KOPT-K1 (cell line): ENCODE results near the gene DUSP9.
"Not testable (repeated sequence)": the region's sequence is repeated elsewhere in the genome, so short reads cannot be mapped to it uniquely, and the experiment has no call there.

Experiments used
- H3K27ac ChIP-seq: fragments of 200-600 bp; sonication (generic); 2 replicates; pipeline ENCODE4 v1.5.1; 2016; ENCODE audit warnings: antibody characterized with exemption, mild to moderate bottlenecking, low read depth, low read length; ENCODE audit not compliant: poor library complexity, severe bottlenecking
- H3K36me3 ChIP-seq: fragments of 200-600 bp; sonication (generic); 2 replicates; pipeline ENCODE4 v1.5.1; 2017; ENCODE audit warnings: antibody characterized with exemption, mild to moderate bottlenecking, low read length, moderate library complexity; ENCODE audit not compliant: insufficient read depth
- H3K9me3 ChIP-seq: fragments of 200-600 bp; sonication (generic); 2 replicates; pipeline ENCODE4 v1.5.1; 2017; ENCODE audit warnings: antibody characterized with exemption, low read length, mild to moderate bottlenecking; ENCODE audit not compliant: insufficient read depth, poor library complexity, severe bottlenecking

DUSP9 gene

DNA sequence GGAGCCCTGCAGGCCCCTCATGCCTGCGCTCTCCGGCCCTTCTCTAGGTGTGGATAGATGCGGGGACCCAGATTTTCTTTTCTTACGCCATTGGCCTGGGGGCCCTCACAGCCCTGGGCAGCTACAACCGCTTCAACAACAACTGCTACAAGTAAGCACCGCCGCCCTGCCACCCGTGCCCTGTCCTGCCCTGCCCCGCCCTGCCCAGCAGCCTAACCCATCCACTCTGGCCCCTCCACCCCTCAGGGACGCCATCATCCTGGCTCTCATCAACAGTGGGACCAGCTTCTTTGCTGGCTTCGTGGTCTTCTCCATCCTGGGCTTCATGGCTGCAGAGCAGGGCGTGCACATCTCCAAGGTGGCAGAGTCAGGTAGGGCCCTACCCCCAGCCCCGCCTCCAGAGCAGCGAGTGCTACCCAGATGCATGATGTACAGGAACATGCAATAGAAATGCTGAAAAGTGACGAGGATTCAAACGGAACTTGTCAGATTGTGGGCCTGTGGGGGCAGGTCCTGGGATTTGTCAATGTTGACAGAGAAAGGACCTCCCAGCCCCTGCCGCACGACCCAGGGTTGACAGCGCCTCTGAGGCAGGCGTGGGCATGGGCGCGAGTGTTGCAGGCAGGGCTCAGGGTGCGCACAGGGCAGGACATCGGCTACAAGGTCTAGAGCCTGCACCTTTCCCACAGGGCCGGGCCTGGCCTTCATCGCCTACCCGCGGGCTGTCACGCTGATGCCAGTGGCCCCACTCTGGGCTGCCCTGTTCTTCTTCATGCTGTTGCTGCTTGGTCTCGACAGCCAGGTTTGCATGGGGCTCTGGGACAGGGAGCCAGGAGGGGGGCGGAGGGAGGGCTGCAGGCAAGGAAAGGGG is 46.4 kb downstream of the DUSP9 start:
- no peak overlapping the region for H3K27ac ChIP-seq
- no peaks in the 10 kb centered on the region for H3K9me3 ChIP-seq
- H3K36me3 ChIP-seq: peaks cover 12% of the 10 kb centered on the region; the same call in 1 of the 2 replicates

DNA sequence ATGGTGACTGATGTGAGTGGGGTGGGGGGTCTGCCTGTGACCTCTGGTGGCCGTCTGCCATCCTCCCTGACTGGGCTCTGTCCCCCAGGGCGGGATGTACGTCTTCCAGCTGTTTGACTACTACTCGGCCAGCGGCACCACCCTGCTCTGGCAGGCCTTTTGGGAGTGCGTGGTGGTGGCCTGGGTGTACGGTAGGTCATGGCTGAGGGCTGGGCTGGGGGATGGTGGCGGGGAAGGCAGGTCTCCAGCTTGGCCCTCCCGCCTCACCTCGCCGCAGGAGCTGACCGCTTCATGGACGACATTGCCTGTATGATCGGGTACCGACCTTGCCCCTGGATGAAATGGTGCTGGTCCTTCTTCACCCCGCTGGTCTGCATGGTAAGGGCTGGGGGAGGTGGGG is 47.3 kb downstream of the DUSP9 start:
- H3K36me3 ChIP-seq: peaks cover 20% of the 10 kb centered on the region; the same call in 1 of the 2 replicates
- not testable (repeated sequence) for H3K9me3 ChIP-seq, H3K27ac ChIP-seq

DNA sequence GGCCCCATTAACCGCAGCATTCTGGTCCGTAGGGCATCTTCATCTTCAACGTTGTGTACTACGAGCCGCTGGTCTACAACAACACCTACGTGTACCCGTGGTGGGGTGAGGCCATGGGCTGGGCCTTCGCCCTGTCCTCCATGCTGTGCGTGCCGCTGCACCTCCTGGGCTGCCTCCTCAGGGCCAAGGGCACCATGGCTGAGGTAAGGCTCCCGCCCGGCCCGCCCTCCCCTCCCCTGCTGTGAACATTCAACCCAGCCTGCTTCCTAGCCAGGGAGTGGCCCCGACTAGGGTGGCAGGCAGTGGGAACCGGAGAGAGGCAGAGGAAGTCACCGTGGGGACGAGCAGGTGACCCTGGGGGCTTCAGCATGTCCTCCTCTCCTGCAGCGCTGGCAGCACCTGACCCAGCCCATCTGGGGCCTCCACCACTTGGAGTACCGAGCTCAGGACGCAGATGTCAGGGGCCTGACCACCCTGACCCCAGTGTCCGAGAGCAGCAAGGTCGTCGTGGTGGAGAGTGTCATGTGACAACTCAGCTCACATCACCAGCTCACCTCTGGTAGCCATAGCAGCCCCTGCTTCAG is 47.8 kb downstream of the DUSP9 start:
- Histone ChIP-seq H3K9me3 (no peaks in the 10 kb centered on the region), H3K27ac (no peak overlapping the region), H3K36me3 (peaks cover 21% of the 10 kb centered on the region; the same call in 1 of the 2 replicates)

DNA sequence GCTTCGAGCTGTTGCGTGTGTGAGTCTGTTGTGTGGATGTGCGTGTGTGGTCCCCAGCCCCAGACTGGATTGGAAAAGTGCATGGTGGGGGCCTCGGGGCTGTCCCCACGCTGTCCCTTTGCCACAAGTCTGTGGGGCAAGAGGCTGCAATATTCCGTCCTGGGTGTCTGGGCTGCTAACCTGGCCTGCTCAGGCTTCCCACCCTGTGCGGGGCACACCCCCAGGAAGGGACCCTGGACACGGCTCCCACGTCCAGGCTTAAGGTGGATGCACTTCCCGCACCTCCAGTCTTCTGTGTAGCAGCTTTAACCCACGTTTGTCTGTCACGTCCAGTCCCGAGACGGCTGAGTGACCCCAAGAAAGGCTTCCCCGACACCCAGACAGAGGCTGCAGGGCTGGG is 49.1 kb downstream of the DUSP9 start:
- H3K9me3 ChIP-seq: no peaks in the 10 kb centered on the region
- H3K27ac ChIP-seq: no peak overlapping the region
- peaks cover 25% of the 10 kb centered on the region; the same call in 1 of the 2 replicates for H3K36me3 ChIP-seq

DNA sequence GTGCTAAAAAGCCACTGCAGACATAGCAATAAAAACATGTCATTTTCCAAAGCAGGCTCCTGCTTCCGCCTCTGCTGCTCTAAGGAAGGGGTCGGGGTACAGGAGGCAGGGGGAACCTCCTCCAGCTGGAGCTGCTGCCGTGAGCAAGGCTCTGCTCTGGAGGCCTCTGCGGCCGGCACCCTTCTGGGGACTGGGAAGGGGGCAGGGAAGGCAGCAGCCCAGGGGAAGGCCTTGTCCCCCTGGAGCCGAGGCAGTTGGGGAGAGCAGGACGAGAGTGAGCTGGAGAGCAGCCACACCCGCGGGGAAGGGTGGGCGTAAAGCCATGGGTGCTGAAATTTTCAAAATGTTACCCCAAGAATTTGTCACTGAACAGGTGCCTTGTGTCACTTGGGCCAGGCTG is 49.5 kb downstream of the DUSP9 start:
- H3K9me3 ChIP-seq, H3K27ac ChIP-seq: not testable (repeated sequence)
- peaks cover 30% of the 10 kb centered on the region for H3K36me3 ChIP-seq

DNA sequence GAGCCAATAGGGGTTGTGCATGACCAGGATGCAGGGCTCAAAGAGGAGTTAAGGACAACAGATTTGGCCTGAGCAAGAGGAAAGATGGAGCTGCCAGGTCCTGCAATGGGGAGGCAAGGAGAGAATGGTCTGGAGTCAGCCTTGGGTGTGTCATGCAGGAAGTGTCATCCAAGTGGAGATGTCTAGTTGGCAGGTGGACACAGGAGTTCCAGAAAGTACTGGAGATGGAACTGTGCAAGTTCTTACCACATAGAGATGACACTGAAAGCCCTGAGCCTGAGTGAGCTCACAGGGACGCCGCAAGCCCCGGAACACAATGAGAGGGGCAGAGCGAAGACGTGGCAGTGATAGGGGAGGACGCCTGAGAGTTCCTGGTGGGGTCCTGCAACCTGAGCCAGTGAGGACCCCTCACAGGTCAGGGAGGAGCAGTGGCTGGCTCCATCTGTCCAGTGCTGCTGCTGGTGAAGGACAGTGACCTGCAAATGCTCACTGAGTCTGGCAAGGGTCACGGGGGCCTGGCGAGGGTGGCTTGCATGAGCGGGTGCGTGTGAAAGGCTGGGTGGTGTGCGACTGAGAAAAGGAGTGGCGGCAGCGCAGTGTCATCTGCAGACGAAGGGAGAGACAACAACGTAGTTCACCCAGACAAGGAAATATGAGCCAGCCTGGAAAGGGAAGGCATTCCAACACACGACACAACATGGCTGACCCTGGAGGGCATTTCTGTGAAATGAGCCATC is 50.2 kb downstream of the DUSP9 start:
- H3K36me3 ChIP-seq: peaks cover 36% of the 10 kb centered on the region
- not testable (repeated sequence) for H3K27ac ChIP-seq

DNA sequence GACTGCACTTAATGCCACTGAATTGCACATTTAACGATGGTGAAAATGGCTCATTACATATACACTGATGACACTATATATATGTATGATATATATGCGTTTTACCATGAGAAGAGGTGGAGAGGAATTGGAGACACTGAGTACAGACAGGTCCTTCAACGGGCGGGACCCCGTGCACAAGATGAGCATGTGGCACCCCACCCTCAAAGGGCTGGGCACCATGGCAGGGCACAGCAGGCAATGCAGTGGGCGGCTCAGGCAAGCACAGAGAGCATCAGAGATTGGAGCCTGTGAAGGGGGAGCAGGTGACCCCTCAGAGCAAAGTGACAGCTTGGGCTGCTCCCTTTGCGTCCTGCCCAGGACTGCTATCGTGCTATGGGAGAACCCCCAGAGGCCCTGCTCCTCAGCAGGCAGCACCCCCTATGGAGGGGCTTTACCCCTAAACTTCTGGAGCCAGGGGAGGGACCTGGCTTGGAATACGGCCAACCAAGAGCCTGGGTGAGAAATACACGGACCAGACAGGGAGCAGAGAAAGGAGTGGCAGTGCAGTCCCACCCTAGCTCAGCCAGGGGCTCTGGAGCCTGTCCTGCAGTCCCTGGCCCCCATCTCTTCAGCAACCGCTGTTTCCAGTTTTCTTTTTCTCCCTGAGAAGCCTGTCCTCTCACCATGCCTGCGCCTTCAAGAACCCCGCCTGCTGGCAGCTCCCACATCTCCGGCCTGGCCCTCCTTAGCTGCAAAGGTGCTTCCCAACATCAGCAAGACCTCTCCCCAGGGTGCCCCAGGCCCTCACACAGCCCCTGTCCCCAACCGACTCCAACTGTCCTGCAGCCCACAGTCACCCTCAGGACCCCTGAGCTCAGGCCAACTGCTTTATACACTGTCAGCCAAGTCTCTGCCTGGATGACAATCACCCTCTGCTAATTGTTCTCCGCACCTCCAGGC is 51.2 kb downstream of the DUSP9 start:
- H3K36me3 ChIP-seq: peaks cover 46% of the 10 kb centered on the region
- no peaks in the 10 kb centered on the region for H3K9me3 ChIP-seq
- no peak overlapping the region for H3K27ac ChIP-seq

More for the DNA sequence above, 50.2 kb downstream of the DUSP9 start:
- not testable (repeated sequence) for H3K9me3 ChIP-seq

DNA sequence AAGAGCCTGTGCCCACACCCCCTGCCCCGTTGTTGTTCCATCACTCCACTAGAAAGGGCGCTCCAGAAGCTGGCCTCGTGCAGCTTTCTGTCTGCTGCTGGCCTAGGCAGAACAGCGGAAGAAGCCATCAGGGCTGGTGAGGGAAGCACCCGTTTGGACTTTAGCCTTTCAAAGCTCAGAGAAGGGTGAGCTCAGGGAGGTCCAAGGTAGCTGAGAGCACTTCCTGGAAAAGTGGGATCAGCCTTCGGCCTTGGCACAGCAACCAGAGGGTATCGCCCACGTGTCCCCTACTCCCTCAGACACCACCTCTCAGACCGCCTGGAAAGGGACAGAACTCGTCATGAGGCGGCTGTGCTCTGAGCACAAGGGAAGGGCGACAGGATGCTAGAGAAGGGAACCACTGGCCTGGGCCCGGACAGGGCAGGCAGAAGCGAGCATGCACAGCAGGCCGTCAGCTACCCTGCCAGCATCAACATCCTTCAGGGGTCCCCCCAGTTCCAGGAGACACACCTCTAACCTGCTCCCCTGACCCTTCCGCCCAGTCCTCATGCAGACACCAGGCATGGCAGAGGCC is 52.3 kb downstream of the DUSP9 start:
- not testable (repeated sequence) for H3K9me3 ChIP-seq, H3K27ac ChIP-seq
- peaks cover 57% of the 10 kb centered on the region for H3K36me3 ChIP-seq

DNA sequence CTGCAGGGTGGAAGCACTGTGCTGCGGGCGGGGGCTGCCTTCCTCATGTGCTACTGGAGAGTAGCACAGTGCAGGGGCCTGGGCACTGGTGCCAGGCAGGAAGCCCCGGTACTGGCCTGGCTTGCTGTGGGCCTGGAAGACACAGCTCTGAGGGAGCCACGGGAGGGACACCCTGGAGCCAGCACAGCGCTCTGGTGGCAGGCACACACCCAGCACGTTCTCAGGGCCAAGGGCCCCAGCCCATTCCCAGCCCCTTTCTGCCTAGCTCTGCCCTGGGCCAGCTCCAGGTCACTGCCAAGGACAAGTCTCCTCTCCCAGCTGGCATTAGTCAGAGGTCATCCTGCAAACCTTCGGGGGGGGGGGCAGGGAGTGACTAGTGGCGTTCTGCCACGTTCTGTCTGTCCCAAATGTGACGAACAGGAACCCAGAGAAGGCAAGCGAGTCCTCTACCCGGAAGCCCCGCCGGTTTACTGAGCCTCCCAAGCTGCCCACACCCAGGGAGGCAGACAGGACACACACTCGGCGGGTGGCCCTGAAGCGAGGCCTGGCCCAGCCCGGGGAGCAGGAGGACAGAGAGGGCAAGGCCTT is 52.9 kb downstream of the DUSP9 start:
- peaks cover 63% of the 10 kb centered on the region for H3K36me3 ChIP-seq
- not testable (repeated sequence) for H3K9me3 ChIP-seq

DNA sequence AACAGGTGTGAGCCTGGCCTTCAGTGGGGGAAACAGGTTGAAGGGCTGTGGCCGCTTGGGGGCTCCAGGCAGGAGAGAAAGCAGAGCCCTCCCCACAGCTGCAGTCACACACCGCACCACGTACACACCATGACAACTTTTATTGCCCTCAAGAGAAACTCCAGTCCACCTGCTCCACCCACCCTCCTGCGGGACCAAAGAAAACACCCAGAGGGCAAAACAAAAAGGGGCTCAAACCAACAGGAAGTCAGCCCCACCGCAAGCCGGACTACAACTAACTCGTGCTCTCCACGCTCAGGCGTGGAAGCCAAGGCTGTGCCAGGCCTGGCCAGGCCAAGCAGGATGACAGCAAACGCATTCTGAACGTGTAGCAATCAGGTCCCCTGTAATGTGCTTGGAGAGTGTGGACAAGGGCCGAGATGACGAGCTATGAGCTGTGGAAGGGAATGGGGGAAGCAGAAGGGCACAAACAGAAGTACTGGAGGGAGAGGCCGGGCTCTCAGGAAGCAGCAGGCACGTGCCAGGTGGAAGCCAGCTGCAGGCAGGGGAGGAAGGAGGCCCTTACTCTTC is 53.5 kb downstream of the DUSP9 start:
- H3K9me3 ChIP-seq: no peaks in the 10 kb centered on the region
- peaks cover 63% of the 10 kb centered on the region for H3K36me3 ChIP-seq
- no peak overlapping the region for H3K27ac ChIP-seq

More for the DNA sequence above, 52.9 kb downstream of the DUSP9 start:
- not testable (repeated sequence) for H3K27ac ChIP-seq
